ENCODE results near the gene ADCY2.

Gene ADCY2

GRCh38 chr5:7668627-7669026 lies 272.7 kb downstream of the ADCY2 start:
- ATAC-seq = no peak
- TF ChIP-seq POU6F1 (CRISPR knock-in tag; IDR thresholded peaks at IDR 0.05; ENCODE audit: borderline replicate concordance, low read depth) = no peak
- no peak for TF ChIP-seq CSDC2 (CRISPR knock-in tag; IDR thresholded peaks at IDR 0.05)
- no peak for TF ChIP-seq BACH2 (CRISPR knock-in tag; IDR thresholded peaks at IDR 0.05; ENCODE audit: borderline replicate concordance)
- no peak for TF ChIP-seq ZNF70 (CRISPR knock-in tag; IDR thresholded peaks at IDR 0.05)
- no peak for TF ChIP-seq TCF4 (CRISPR knock-in tag; IDR thresholded peaks at IDR 0.05; ENCODE audit: borderline replicate concordance)
- TF ChIP-seq ZFP30 (CRISPR knock-in tag; IDR thresholded peaks at IDR 0.05) = no peak
- TF ChIP-seq ZNF8 (CRISPR knock-in tag; IDR thresholded peaks at IDR 0.05) = no peak
- TF ChIP-seq ESRRG (CRISPR knock-in tag; IDR thresholded peaks at IDR 0.05) = no peak
- TF ChIP-seq SNAI2 (CRISPR knock-in tag; IDR thresholded peaks at IDR 0.05) = no peak
- no peak for TF ChIP-seq CSRNP3 (CRISPR knock-in tag; IDR thresholded peaks at IDR 0.05)
- TF ChIP-seq ZNF565 (CRISPR knock-in tag; conservative IDR thresholded peaks at IDR 0.05; ENCODE audit: low read depth) = no peak
- TF ChIP-seq ZC3H10 (CRISPR knock-in tag; IDR thresholded peaks at IDR 0.05) = no peak
- TF ChIP-seq TSHZ2 (CRISPR knock-in tag; IDR thresholded peaks at IDR 0.05) = no peak
- no peak for TF ChIP-seq RARB (CRISPR knock-in tag; IDR thresholded peaks at IDR 0.05)
- TF ChIP-seq OSR1 (CRISPR knock-in tag; IDR thresholded peaks at IDR 0.05) = no peak
- TF ChIP-seq CREB5 (CRISPR knock-in tag; IDR thresholded peaks at IDR 0.05; ENCODE audit: low read depth) = no peak
- no peak for TF ChIP-seq ARNTL (CRISPR knock-in tag; IDR thresholded peaks at IDR 0.05; ENCODE audit: borderline replicate concordance, low read depth)
- no peak for TF ChIP-seq GLIS3 (CRISPR knock-in tag; IDR thresholded peaks at IDR 0.05)
- no peak for TF ChIP-seq TOX (CRISPR knock-in tag; IDR thresholded peaks at IDR 0.05; ENCODE audit: borderline replicate concordance)

- no peak for TF ChIP-seq GLIS3 (CRISPR knock-in tag; IDR thresholded peaks at IDR 0.05)
- TF ChIP-seq CSRNP3 (CRISPR knock-in tag; IDR thresholded peaks at IDR 0.05) = no peak
- no peak for TF ChIP-seq CREB5 (CRISPR knock-in tag; IDR thresholded peaks at IDR 0.05; ENCODE audit: low read depth)
- no peak for TF ChIP-seq PATZ1 (CRISPR knock-in tag; IDR thresholded peaks at IDR 0.05; ENCODE audit: borderline replicate concordance)
- TF ChIP-seq CSDC2 (CRISPR knock-in tag; IDR thresholded peaks at IDR 0.05) = no peak
- no peak for TF ChIP-seq ZFP3 (CRISPR knock-in tag; IDR thresholded peaks at IDR 0.05)
- TF ChIP-seq ESRRG (CRISPR knock-in tag; IDR thresholded peaks at IDR 0.05) = no peak
- TF ChIP-seq SNAI2 (CRISPR knock-in tag; IDR thresholded peaks at IDR 0.05) = no peak
- no peak for TF ChIP-seq ISL1 (CRISPR knock-in tag; IDR thresholded peaks at IDR 0.05)
- TF ChIP-seq ARNTL (CRISPR knock-in tag; IDR thresholded peaks at IDR 0.05; ENCODE audit: borderline replicate concordance, low read depth) = no peak
- no peak for ATAC-seq
These were observed 275.5 kb downstream of the ADCY2 start for GRCh38 chr5:7671381-7671993.

Measured in SK-N-SH treated with all-trans-retinoic acid at 6 μM for 48 hours (cell line).